Measurements from ENCODE around the gene MPPE1.
"Not testable (repeated sequence)": the region's sequence is repeated elsewhere in the genome, so short reads cannot be mapped to it uniquely, and the experiment has no call there.

Gene MPPE1

GRCh38 chr18:11897781-11898180 lies 10.3 kb downstream of the MPPE1 start:
- H3K9ac ChIP-seq (ENCODE audit: low read depth, low read length, poor library complexity) = no peak overlapping the region
- H4K8ac ChIP-seq (ENCODE audit: low read depth, low read length) = no peak overlapping the region
- DNase-seq (ENCODE audit: low spot score) = no peak
- H3K4me3 ChIP-seq (ENCODE audit: low read length in 2 of 2) = no peak overlapping the region
- H2AFZ ChIP-seq (ENCODE audit: low read length) = no peak overlapping the region
- no peak overlapping the region for H3K27ac ChIP-seq (replicated peaks; ENCODE audit: low read length)
- no peak overlapping the region for H4K91ac ChIP-seq (ENCODE audit: low read depth, low read length, poor library complexity)
- no peak overlapping the region for H2BK12ac ChIP-seq (ENCODE audit: low read length)
- no peak overlapping the region for H2BK5ac ChIP-seq (ENCODE audit: low read length)
- no peak overlapping the region for H2BK120ac ChIP-seq (ENCODE audit: low read depth, low read length)
- no peaks in the 10 kb centered on the region for H3K4me1 ChIP-seq (ENCODE audit: control insufficient read depth in 2 of 2, insufficient read depth in 1 of 2, low read depth in 1 of 2, low read length in 2 of 2)
- no peak overlapping the region for H3K18ac ChIP-seq (ENCODE audit: low read length)
- no peaks in the 10 kb centered on the region for H3K9me3 ChIP-seq (replicated peaks in 1 of 2; ENCODE audit: control insufficient read depth in 2 of 2, insufficient read depth in 1 of 2, low read depth in 1 of 2, low read length in 2 of 2)
- H2AK5ac ChIP-seq (ENCODE audit: low read depth, low read length) = no peak overlapping the region
- no peak overlapping the region for H3K14ac ChIP-seq (ENCODE audit: low read length)
- no peaks in the 10 kb centered on the region for H3K27me3 ChIP-seq (ENCODE audit: control insufficient read depth in 3 of 3, insufficient read depth in 3 of 3, low read depth in 1 of 3, low read length in 3 of 3)
- no peak overlapping the region for H2BK15ac ChIP-seq (ENCODE audit: low read length)
- no peaks in the 10 kb centered on the region for H3K79me1 ChIP-seq (ENCODE audit: low read depth, low read length)
- H3K23ac ChIP-seq (ENCODE audit: low read depth, low read length, poor library complexity) = no peak overlapping the region
- WGBS, 2 donors (ENCODE audit: extremely low coverage in 2 of 2, insufficient read length in 2 of 2, insufficient replicate concordance in 1 of 2) = no CpG with 5 or more reads among the region's 1 CpG
- H3K4ac ChIP-seq (ENCODE audit: low read length) = no peak overlapping the region
- no peak overlapping the region for H3K4me2 ChIP-seq (ENCODE audit: insufficient read depth, low read length, poor library complexity, severe bottlenecking)
- peaks cover 2 to 35% of the 10 kb centered on the region in 2 donors for H3K36me3 ChIP-seq (replicated peaks in 1 of 2; ENCODE audit: control insufficient read depth in 2 of 2, insufficient read depth in 2 of 2, low read length in 2 of 2)

GRCh38 chr18:11892438-11892837 lies 15.7 kb downstream of the MPPE1 start:
- not testable (repeated sequence) for H3K18ac ChIP-seq (ENCODE audit: low read length); H3K9me3 ChIP-seq (replicated peaks in 1 of 2; ENCODE audit: control insufficient read depth in 2 of 2, insufficient read depth in 1 of 2, low read depth in 1 of 2, low read length in 2 of 2); H2AK5ac ChIP-seq (ENCODE audit: low read depth, low read length); H3K4me3 ChIP-seq (ENCODE audit: low read length in 2 of 2); H2AFZ ChIP-seq (ENCODE audit: low read length); H4K91ac ChIP-seq (ENCODE audit: low read depth, low read length, poor library complexity); DNase-seq (ENCODE audit: low spot score); H3K14ac ChIP-seq (ENCODE audit: low read length); H3K27ac ChIP-seq (replicated peaks; ENCODE audit: low read length); H3K79me1 ChIP-seq (ENCODE audit: low read depth, low read length); H4K8ac ChIP-seq (ENCODE audit: low read depth, low read length); H3K23ac ChIP-seq (ENCODE audit: low read depth, low read length, poor library complexity); H3K27me3 ChIP-seq (ENCODE audit: control insufficient read depth in 3 of 3, insufficient read depth in 3 of 3, low read depth in 1 of 3, low read length in 3 of 3); H3K9ac ChIP-seq (ENCODE audit: low read depth, low read length, poor library complexity); H3K4me1 ChIP-seq (ENCODE audit: control insufficient read depth in 2 of 2, insufficient read depth in 1 of 2, low read depth in 1 of 2, low read length in 2 of 2); H3K4me2 ChIP-seq (ENCODE audit: insufficient read depth, low read length, poor library complexity, severe bottlenecking); H2BK12ac ChIP-seq (ENCODE audit: low read length); H2BK120ac ChIP-seq (ENCODE audit: low read depth, low read length); H3K4ac ChIP-seq (ENCODE audit: low read length); H2BK15ac ChIP-seq (ENCODE audit: low read length); H2BK5ac ChIP-seq (ENCODE audit: low read length)
- peaks cover 0 to 60% of the 10 kb centered on the region in 2 donors for H3K36me3 ChIP-seq (replicated peaks in 1 of 2; ENCODE audit: control insufficient read depth in 2 of 2, insufficient read depth in 2 of 2, low read length in 2 of 2)
- WGBS, 2 donors (ENCODE audit: extremely low coverage in 2 of 2, insufficient read length in 2 of 2, insufficient replicate concordance in 1 of 2) = no CpG with 5 or more reads among the region's 7 CpGs

- H3K27ac ChIP-seq (replicated peaks; ENCODE audit: low read length) = no peak overlapping the region
- no peak overlapping the region for H4K91ac ChIP-seq (ENCODE audit: low read depth, low read length, poor library complexity)
- no peak overlapping the region for H2BK120ac ChIP-seq (ENCODE audit: low read depth, low read length)
- H2BK15ac ChIP-seq (ENCODE audit: low read length) = no peak overlapping the region
- no peaks in the 10 kb centered on the region for H3K27me3 ChIP-seq (ENCODE audit: control insufficient read depth in 3 of 3, insufficient read depth in 3 of 3, low read depth in 1 of 3, low read length in 3 of 3)
- no peak overlapping the region for H4K8ac ChIP-seq (ENCODE audit: low read depth, low read length)
- no peak overlapping the region for H3K9ac ChIP-seq (ENCODE audit: low read depth, low read length, poor library complexity)
- no peak overlapping the region for H3K4me3 ChIP-seq (ENCODE audit: low read length in 2 of 2)
- no peak overlapping the region for H3K23ac ChIP-seq (ENCODE audit: low read depth, low read length, poor library complexity)
- H3K79me1 ChIP-seq (ENCODE audit: low read depth, low read length) = no peaks in the 10 kb centered on the region
- H3K4ac ChIP-seq (ENCODE audit: low read length) = no peak overlapping the region
- H3K9me3 ChIP-seq (replicated peaks in 1 of 2; ENCODE audit: control insufficient read depth in 2 of 2, insufficient read depth in 1 of 2, low read depth in 1 of 2, low read length in 2 of 2) = no peaks in the 10 kb centered on the region
- H3K14ac ChIP-seq (ENCODE audit: low read length) = no peak overlapping the region
- peaks cover 0 to 67% of the 10 kb centered on the region in 2 donors for H3K36me3 ChIP-seq (replicated peaks in 1 of 2; ENCODE audit: control insufficient read depth in 2 of 2, insufficient read depth in 2 of 2, low read length in 2 of 2)
- no peak overlapping the region for H2AFZ ChIP-seq (ENCODE audit: low read length)
- no peak overlapping the region for H3K4me2 ChIP-seq (ENCODE audit: insufficient read depth, low read length, poor library complexity, severe bottlenecking)
- no peak for DNase-seq (ENCODE audit: low spot score)
- no peak overlapping the region for H2BK12ac ChIP-seq (ENCODE audit: low read length)
- H2BK5ac ChIP-seq (ENCODE audit: low read length) = no peak overlapping the region
- H2AK5ac ChIP-seq (ENCODE audit: low read depth, low read length) = no peak overlapping the region
- no peaks in the 10 kb centered on the region for H3K4me1 ChIP-seq (ENCODE audit: control insufficient read depth in 2 of 2, insufficient read depth in 1 of 2, low read depth in 1 of 2, low read length in 2 of 2)
- no peak overlapping the region for H3K18ac ChIP-seq (ENCODE audit: low read length)
- WGBS, 2 donors (ENCODE audit: extremely low coverage in 2 of 2, insufficient read length in 2 of 2, insufficient replicate concordance in 1 of 2) = no CpG with 5 or more reads among the region's 9 CpGs
Measured at GRCh38 chr18:11891737-11892136, 16.4 kb downstream of the MPPE1 start.

GRCh38 chr18:11889284-11889683 lies 18.8 kb downstream of the MPPE1 start:
- H3K4me3 ChIP-seq (ENCODE audit: low read length in 2 of 2) = no peak overlapping the region
- peaks cover 3 to 71% of the 10 kb centered on the region in 2 donors for H3K36me3 ChIP-seq (replicated peaks in 1 of 2; ENCODE audit: control insufficient read depth in 2 of 2, insufficient read depth in 2 of 2, low read length in 2 of 2)

More at GRCh38 chr18:11889284-11889683, 18.8 kb downstream of the MPPE1 start:
- H3K4me2 ChIP-seq (ENCODE audit: insufficient read depth, low read length, poor library complexity, severe bottlenecking) = no peak overlapping the region
- H3K4ac ChIP-seq (ENCODE audit: low read length) = no peak overlapping the region
- H2BK12ac ChIP-seq (ENCODE audit: low read length) = no peak overlapping the region
- H3K14ac ChIP-seq (ENCODE audit: low read length) = no peak overlapping the region
- H3K9ac ChIP-seq (ENCODE audit: low read depth, low read length, poor library complexity) = no peak overlapping the region
- no peak overlapping the region for H3K27ac ChIP-seq (replicated peaks; ENCODE audit: low read length)
- no peak overlapping the region for H2AK5ac ChIP-seq (ENCODE audit: low read depth, low read length)
- no CpG with 5 or more reads among the region's 5 CpGs for WGBS, 2 donors (ENCODE audit: extremely low coverage in 2 of 2, insufficient read length in 2 of 2, insufficient replicate concordance in 1 of 2)
- H3K18ac ChIP-seq (ENCODE audit: low read length) = no peak overlapping the region
- H3K27me3 ChIP-seq (ENCODE audit: control insufficient read depth in 3 of 3, insufficient read depth in 3 of 3, low read depth in 1 of 3, low read length in 3 of 3) = no peaks in the 10 kb centered on the region
- DNase-seq (ENCODE audit: low spot score) = no peak
- H4K91ac ChIP-seq (ENCODE audit: low read depth, low read length, poor library complexity) = no peak overlapping the region
- H3K9me3 ChIP-seq (replicated peaks in 1 of 2; ENCODE audit: control insufficient read depth in 2 of 2, insufficient read depth in 1 of 2, low read depth in 1 of 2, low read length in 2 of 2) = no peaks in the 10 kb centered on the region
- H2BK5ac ChIP-seq (ENCODE audit: low read length) = no peak overlapping the region
- H4K8ac ChIP-seq (ENCODE audit: low read depth, low read length) = no peak overlapping the region
- H2AFZ ChIP-seq (ENCODE audit: low read length) = no peak overlapping the region
- peaks cover 0 to 2% of the 10 kb centered on the region in 2 donors for H3K4me1 ChIP-seq (ENCODE audit: control insufficient read depth in 2 of 2, insufficient read depth in 1 of 2, low read depth in 1 of 2, low read length in 2 of 2)
- no peak overlapping the region for H2BK120ac ChIP-seq (ENCODE audit: low read depth, low read length)
- no peak overlapping the region for H3K23ac ChIP-seq (ENCODE audit: low read depth, low read length, poor library complexity)
- no peak overlapping the region for H2BK15ac ChIP-seq (ENCODE audit: low read length)
- no peaks in the 10 kb centered on the region for H3K79me1 ChIP-seq (ENCODE audit: low read depth, low read length)

Data from neuronal stem cell (in vitro differentiated cells).